Lower leg skin (tissue), 3 donors: ENCODE measurements around the gene CIAO3.

ENCODE experiments used
- CTCF ChIP-seq, 3 donors: fragments of 450-650 bp; IDR thresholded peaks; one replicate each; pipeline ENCODE4 v1.5.1; 2016; ENCODE audit warnings: antibody characterized with exemption in 3 of 3, mild to moderate bottlenecking in 3 of 3, moderate library complexity in 2 of 3
- POLR2A ChIP-seq, 2 donors: fragments of 450-650 bp; IDR thresholded peaks; one replicate each; pipeline ENCODE4 v1.6.1; 2016 to 2017; ENCODE audit warnings: antibody characterized with exemption in 2 of 2, mild to moderate bottlenecking in 1 of 2, moderate library complexity in 1 of 2

DNA sequence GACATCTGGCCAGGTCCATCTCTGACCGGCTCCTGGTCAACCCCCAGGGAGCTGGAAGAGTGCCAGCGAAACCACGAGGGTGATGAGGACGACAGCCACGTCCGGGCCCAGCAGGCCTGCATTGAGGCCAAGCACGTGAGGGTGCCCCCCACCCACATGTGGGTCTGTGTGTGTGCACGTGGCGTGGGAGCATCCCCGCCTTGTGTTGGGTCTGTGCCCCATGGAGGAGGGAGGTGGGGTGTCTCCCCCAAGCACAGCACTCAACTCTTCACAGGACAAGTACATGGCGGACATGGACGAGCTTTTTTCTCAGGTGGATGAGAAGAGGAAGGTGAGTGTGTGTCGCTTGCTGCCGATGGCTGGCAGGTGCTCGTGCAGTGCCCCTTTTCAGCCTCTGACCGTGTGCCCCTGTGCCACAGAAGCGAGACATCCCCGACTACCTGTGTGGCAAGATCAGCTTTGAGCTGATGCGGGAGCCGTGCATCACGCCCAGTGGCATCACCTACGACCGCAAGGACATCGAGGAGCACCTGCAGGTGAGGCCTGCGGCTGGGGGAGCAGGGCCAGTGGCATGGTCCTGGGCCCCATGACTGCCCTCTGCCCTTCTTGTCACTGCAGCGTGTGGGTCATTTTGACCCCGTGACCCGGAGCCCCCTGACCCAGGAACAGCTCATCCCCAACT lies 58.9 kb downstream of the CIAO3 start:
- TF ChIP-seq CTCF (IDR thresholded peaks at IDR 0.05) (no peak), POLR2A (IDR thresholded peaks at IDR 0.05) (no peak)
